ENCODE measurements around the gene ZNF622.
A peak's percentile ranks its signal among the peaks of the same experiment; 100 is the strongest.
"Not testable (repeated sequence)": the region's sequence is repeated elsewhere in the genome, so short reads cannot be mapped to it uniquely, and the experiment has no call there.

The ZNF622 gene

GRCh38 chr5:16480144-16480543, 14.5 kb upstream of the ZNF622 start:
- DNase-seq (ENCODE audit: low spot score): no peak

DNA sequence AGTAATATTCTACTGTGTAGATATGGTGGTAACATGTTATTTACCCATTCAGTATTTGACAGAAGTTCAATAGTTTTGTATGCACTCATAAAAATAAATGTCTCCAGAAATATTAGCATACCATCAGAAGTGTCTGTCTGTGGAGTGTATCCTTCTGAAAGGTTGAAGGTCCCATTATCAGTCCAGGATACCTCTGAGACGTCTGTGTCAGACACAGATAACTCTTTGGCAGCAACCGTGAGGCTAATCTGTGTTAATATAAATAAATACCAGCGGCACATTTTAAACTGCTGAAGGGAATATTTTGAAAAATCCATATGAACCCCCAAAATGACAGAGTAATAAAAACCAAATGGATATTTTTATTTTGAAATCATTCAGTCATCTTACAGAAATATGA, 11.9 kb upstream of the ZNF622 start:
- no peak for DNase-seq (ENCODE audit: low spot score)

DNA sequence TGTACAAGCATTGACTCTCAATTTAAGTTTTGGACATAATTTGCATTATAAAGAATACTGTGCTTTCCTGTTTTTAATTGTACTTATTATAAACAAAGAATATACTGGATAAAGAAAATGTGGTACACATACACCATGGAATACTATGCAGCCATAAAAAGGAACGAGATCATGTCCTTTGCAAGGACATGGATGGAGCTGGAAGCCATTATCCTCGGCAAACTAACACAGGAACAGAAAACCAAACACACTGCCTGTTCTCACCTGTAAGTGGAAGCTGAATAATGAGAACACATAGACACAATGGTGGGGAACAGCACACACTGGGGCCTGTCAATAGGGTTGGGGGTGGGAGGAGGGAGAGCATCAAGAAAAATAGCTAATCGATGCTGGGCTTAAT, 10.8 kb upstream of the ZNF622 start:
- not testable (repeated sequence) for DNase-seq (ENCODE audit: low spot score)

- DNase-seq (ENCODE audit: low spot score): no peak
These were observed 5.8 kb upstream of the ZNF622 start for GRCh38 chr5:16471387-16471786.

DNA sequence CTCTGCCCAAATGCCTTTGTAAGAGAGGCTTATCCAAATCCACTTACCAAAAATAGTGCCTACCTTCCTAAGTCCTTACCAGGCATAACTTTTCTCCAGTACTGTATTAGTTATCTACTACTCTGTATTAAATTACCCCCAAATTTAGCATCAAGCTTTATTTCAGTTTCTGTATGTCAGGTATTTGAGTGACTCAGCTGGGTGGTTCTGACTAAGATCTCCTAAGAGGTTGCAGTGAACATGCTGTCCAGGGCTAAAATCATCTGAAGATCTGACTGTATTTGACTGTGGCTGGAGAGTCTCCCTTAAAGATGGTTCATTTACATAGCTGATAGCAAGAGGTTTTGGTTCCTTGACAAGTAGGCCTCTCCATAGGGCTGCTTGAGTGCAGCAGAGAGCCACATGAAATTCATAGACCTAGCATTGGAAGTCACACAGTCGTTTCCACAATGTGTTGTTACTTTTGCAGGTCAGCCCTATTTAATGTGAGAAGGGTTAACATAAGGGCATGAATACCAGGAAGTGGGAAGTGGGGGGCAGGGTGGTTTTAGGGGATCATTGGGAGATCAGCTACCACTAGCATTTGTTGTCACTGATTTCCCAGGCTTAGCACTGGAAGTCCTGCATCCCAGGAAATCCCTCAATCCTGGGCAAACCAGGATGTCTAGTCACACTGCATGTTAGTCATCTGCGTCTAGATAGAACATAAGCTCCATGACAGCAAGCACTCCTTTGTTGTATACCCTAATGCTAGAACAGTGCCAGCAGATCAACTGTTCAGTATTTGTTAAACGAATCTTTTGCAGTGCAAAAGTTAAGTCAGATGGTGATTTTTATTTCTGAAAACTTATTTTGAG, 2.0 kb upstream of the ZNF622 start:
- DNase-seq (ENCODE audit: low spot score): peak; percentile 50

DNA sequence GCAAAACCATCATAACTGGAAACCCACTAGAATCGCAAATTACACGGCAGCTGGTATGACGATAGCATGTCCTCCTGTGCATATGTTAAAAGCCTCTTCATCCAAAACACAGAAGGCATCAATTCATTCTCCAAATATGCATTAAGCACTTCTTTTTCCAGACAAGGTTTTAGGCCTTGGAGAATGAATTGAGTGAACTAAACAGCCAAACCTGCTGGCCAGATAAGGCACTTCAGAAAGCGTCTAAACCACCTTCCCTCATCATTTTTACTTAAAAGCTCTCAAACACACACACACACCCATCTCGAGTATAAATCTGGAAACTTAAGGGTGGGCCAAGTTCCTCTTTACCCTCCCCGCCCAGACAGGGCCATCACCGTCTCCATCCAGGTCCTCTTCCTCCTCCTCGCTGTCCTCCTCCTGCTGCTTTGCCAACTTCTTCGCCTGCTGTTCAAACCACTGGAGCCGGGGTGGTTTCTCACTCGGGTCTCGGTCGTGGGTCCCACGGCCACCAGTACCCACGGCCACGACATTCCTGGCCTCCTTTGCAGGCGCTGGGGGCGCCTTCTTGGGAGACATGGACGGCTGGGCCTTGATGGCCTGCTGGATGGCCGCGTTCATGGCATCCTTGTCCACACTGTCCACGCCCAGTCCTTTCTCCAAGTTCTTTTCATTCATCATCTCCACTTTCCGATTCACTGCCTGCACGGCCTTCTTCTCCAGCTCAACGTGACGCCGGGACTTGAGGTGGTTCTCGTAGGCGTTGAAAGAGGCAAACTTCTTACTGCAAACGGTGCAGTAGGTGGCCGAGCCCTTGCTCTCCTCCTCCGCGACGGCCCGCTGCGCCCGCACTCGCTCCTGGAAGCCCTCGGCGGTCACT, 696 bp downstream of the ZNF622 start:
- DNase-seq (ENCODE audit: low spot score): peak; percentile 20

- DNase-seq (ENCODE audit: low spot score): no peak
These were observed 1.4 kb downstream of the ZNF622 start for GRCh38 chr5:16464231-16464630.

- DNase-seq (ENCODE audit: low spot score): peak; percentile 69
These were observed 3.8 kb downstream of the ZNF622 start for GRCh38 chr5:16461782-16462181.

GRCh38 chr5:16461026-16461425, 4.6 kb downstream of the ZNF622 start:
- DNase-seq (ENCODE audit: low spot score): no peak

GRCh38 chr5:16459451-16459850, 6.1 kb downstream of the ZNF622 start:
- no peak for DNase-seq (ENCODE audit: low spot score)

- DNase-seq (ENCODE audit: low spot score): no peak
These were observed 7.7 kb downstream of the ZNF622 start for GRCh38 chr5:16457853-16458252.

DNA sequence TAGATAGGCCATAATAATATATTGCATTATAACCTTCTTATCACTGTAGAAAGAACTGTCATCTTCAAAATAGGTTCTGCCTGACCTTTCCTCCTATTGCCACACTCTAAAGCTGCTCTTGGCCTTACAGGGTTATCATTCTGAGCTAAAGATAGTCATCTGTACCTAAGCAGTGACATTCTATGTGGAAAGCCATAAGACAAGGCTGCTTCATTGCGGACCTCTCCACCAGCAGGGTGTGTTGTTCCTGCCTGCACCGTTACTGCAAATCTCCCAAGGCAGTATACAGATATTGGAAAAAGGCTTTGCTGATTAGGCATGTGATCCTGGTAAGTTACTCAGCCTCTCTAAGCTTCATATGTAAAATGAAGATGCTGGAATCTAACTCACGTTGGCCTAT, 8.1 kb downstream of the ZNF622 start:
- DNase-seq (ENCODE audit: low spot score): no peak

- peak; percentile 60 for DNase-seq (ENCODE audit: low spot score)
These were observed 9.3 kb downstream of the ZNF622 start for GRCh38 chr5:16456103-16456832.

GRCh38 chr5:16455668-16456067, 9.9 kb downstream of the ZNF622 start:
- no peak for DNase-seq (ENCODE audit: low spot score)

- DNase-seq (ENCODE audit: low spot score): no peak
These were observed 10.9 kb downstream of the ZNF622 start for GRCh38 chr5:16454686-16455085.

DNA sequence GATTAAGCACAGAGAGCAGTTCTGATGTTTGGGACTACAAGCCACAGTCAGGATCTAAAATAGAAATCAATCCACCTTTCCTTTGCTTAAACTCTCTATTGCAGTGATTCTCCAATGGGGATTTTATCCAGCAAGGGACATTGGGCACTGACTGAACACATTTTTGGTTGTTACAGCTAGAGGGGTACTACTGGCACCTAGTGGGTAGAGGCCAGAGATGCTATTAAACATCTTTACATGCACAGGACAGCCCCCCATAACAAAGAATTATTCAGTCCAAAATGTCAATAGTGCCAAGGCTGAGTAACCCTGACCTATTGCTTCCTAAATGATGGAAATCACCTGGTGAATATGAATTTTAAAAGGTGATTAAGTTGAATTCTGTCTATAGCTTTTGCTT, 12.0 kb downstream of the ZNF622 start:
- no peak for DNase-seq (ENCODE audit: low spot score)

GRCh38 chr5:16450163-16450562, 15.4 kb downstream of the ZNF622 start:
- no peak for DNase-seq (ENCODE audit: low spot score)

GRCh38 chr5:16446993-16447392, 18.6 kb downstream of the ZNF622 start:
- DNase-seq (ENCODE audit: low spot score): no peak

DNA sequence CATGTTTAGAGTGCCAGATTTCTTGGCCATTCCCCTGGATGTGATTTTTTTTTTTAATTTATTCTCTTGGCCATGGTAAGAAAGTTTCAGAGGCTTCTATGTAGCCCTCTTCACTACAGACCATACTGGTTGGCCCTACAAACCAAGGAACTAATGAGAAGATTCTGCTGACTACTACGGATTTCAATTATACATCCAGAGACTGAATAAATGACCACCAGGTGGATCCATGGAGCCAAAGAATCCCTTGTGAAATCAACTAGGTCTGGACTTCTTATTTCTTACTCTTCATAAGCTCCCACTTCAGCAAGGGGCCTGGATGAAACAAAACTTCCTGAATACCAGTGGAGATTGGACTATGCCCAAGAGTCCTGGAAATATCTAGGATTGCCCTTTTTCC, 27.6 kb downstream of the ZNF622 start:
- DNase-seq (ENCODE audit: low spot score): peak; percentile 21

DNA sequence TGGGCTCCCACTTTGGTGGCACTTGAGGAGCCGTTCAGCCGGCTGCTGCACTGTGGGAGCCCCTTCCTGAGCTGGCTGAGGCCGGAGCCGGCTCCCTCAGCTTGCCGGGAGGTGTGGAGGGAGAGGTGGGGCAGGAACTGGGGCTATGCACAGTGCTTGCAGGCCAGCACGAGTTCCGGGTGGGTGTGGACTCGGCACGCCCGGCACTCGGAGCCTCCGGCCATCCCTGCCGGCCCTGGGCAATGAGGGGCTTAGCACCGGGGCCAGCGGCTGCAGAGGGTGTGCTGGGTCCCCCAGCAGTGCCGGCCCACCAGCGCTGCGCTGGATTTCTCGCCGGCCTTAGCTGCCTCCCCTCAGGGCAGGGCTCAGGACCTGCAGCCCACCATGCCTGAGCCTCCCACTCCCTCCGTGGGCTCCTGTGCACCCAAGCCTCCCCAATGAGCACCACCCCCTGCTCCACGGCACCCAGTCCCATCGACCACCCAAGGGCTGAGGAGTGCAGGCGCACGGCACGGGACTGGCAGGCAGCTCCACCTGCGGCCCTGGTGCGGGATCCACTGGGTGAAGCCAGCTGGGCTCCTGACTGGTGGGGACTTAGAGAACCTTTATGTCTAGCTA, 29.4 kb downstream of the ZNF622 start:
- DNase-seq (ENCODE audit: low spot score): not testable (repeated sequence)

GRCh38 chr5:16431490-16431889, 34.1 kb downstream of the ZNF622 start:
- no peak for DNase-seq (ENCODE audit: low spot score)

Data from AG20443 (cell line).